Parathyroid adenoma (tissue), 2 donors: ENCODE data around the gene PPARD.

Source experiments
- H2AFZ ChIP-seq: fragments of 300-600 bp; sonication (generic); one replicate; pipeline ENCODE4 v1.7.0; 2017; ENCODE audit warnings: antibody characterized with exemption, mild to moderate bottlenecking
- H3K27ac ChIP-seq: fragments of 300-600 bp; sonication (generic); one replicate; pipeline ENCODE4 v1.7.0; 2017
- H3K27me3 ChIP-seq: fragments of 300-600 bp; sonication (generic); one replicate; pipeline ENCODE4 v1.7.0; 2017; ENCODE audit warnings: low read length; ENCODE audit not compliant: control insufficient read depth, insufficient read depth
- H3K36me3 ChIP-seq: fragments of 300-600 bp; sonication (generic); one replicate; pipeline ENCODE4 v1.7.0; 2017; ENCODE audit warnings: low read length; ENCODE audit not compliant: control insufficient read depth, insufficient read depth
- H3K4me1 ChIP-seq: fragments of 300-600 bp; sonication (generic); one replicate; pipeline ENCODE4 v1.7.0; 2017; ENCODE audit warnings: control low read depth
- H3K4me2 ChIP-seq: fragments of 300-600 bp; sonication (generic); one replicate; pipeline ENCODE4 v1.7.0; 2017; ENCODE audit warnings: low read length
- H3K4me3 ChIP-seq: fragments of 300-600 bp; sonication (generic); one replicate; pipeline ENCODE4 v1.7.0; 2017; ENCODE audit warnings: low read depth, low read length
- H3K79me2 ChIP-seq: fragments of 300-600 bp; sonication (generic); one replicate; pipeline ENCODE4 v1.7.0; 2017; ENCODE audit warnings: control low read depth
- H3K9ac ChIP-seq: fragments of 300-600 bp; sonication (generic); one replicate; pipeline ENCODE4 v1.7.0; 2017; ENCODE audit warnings: mild to moderate bottlenecking
- H3K9me3 ChIP-seq: fragments of 300-600 bp; sonication (generic); one replicate; pipeline ENCODE4 v1.7.0; 2017; ENCODE audit warnings: low read length; ENCODE audit not compliant: control insufficient read depth
- TF ChIP-seq, protein P1 (sequence below): fragments of 300-600 bp; sonication (generic); IDR thresholded peaks from one replicate; pipeline ENCODE4 v1.7.0; 2017; ENCODE audit warnings: antibody characterized with exemption, mild to moderate bottlenecking
- donor health status: primary hyperparathyroidism.

PPARD gene

DNA sequence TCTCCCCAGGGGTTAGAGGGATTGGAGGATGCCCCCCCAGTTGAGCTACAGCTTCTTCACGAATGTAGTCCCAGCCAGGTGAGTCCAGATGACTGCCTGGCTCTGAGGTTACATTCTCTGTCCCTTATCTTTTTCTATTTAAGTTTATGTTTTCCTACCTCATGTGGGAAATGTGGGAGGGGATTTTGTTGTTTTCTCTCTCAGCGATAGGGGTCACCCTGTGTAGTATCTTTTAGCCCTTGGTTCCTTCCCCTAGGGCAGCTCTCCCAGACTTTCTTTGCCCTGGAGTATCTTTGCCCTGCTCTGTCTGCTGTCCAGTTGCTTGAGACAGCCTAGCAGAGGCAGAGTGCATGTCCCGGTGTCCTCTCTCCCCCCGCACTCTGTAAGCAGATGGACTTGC lies 115.5 kb downstream of the PPARD start:
- H3K27ac ChIP-seq, result no peak overlapping the region
- H3K4me3 ChIP-seq, result no peak overlapping the region
- H3K79me2 ChIP-seq, result no peaks in the 10 kb centered on the region
- no peaks in the 10 kb centered on the region for H3K36me3 ChIP-seq
- TF ChIP-seq, protein P1, sequence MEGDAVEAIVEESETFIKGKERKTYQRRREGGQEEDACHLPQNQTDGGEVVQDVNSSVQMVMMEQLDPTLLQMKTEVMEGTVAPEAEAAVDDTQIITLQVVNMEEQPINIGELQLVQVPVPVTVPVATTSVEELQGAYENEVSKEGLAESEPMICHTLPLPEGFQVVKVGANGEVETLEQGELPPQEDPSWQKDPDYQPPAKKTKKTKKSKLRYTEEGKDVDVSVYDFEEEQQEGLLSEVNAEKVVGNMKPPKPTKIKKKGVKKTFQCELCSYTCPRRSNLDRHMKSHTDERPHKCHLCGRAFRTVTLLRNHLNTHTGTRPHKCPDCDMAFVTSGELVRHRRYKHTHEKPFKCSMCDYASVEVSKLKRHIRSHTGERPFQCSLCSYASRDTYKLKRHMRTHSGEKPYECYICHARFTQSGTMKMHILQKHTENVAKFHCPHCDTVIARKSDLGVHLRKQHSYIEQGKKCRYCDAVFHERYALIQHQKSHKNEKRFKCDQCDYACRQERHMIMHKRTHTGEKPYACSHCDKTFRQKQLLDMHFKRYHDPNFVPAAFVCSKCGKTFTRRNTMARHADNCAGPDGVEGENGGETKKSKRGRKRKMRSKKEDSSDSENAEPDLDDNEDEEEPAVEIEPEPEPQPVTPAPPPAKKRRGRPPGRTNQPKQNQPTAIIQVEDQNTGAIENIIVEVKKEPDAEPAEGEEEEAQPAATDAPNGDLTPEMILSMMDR, result no peak
- peaks cover 13% of the 10 kb centered on the region for H3K4me1 ChIP-seq
- no peak overlapping the region for H3K9ac ChIP-seq
- no peaks in the 10 kb centered on the region for H3K9me3 ChIP-seq
- no peak overlapping the region for H2AFZ ChIP-seq
- no peaks in the 10 kb centered on the region for H3K27me3 ChIP-seq
- H3K4me2 ChIP-seq, result no peak overlapping the region

DNA sequence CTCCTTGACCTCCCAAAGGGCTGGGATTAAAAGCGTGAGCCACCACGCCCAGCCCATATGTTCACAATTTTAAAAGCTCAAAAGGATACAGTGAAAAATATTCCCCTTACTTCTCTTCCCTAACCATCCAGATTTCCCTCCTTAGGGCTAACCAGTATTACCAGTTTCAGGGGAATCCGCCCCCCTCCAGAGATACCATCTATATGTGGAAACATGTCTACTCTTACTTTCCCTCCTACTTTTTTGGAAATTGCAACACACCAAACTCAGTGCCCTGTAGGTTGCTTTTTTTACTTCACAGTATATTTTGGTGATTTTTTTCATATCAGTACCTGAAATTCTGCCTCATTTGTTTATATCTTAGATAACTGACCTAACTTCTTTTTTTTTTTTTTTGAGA lies 118.9 kb downstream of the PPARD start:
- no peak overlapping the region for H3K27ac ChIP-seq
- H2AFZ ChIP-seq, result no peak overlapping the region
- TF ChIP-seq, protein P1, result no peak
- H3K4me1 ChIP-seq, result no peaks in the 10 kb centered on the region
- no peaks in the 10 kb centered on the region for H3K36me3 ChIP-seq
- H3K79me2 ChIP-seq, result no peaks in the 10 kb centered on the region
- H3K27me3 ChIP-seq, result no peaks in the 10 kb centered on the region
- H3K4me2 ChIP-seq, result no peak overlapping the region
- no peak overlapping the region for H3K4me3 ChIP-seq
- H3K9ac ChIP-seq, result no peak overlapping the region
- H3K9me3 ChIP-seq, result no peaks in the 10 kb centered on the region

DNA sequence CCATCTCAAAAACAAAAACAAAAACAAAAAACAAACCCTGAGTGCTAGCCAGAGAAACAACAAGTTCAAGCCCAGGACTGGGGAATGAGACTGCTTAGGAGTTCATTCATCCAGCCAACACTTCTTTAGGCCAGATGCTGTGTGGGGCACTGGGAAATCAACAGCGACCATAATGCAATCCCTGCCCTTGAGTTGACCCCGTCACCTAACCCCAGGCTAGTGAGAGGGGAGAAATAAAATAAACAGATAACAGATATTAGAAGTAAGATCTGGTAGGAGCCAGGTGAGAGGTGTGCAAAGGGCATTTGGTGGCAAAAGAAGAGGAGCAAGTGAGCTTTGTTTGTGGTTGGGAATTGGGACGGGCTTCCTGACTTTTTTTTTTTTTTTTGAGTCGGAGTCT lies 120.9 kb downstream of the PPARD start:
- H3K9ac ChIP-seq, result no peak overlapping the region

DNA sequence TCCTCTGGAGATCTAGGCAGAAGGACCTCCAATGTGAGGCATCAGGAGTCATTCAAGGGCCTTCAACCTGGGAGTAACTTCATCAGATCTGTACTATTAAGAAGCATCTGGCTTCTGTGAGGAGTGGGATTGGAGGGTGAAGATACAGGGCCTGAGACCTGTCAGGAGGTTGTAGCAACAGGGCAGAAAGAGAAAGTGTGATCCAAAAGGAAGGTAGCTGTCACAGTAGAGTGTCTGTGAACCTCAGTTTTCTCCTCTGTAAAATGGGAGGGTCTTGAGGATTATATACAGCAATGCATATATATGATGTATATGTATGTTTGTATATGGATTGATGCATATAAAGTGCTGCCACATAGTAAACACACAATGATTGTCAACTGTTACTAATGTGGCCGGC lies 123.3 kb downstream of the PPARD start:
- Histone ChIP-seq H3K4me3 (no peak overlapping the region), H3K4me2 (no peak overlapping the region), H3K27ac (no peak overlapping the region), H3K27me3 (no peaks in the 10 kb centered on the region), H3K9ac (no peak overlapping the region), H3K9me3 (no peaks in the 10 kb centered on the region), H3K79me2 (no peaks in the 10 kb centered on the region), H2AFZ (no peak overlapping the region), H3K36me3 (no peaks in the 10 kb centered on the region), H3K4me1 (peaks cover 15% of the 10 kb centered on the region)
- TF ChIP-seq, protein P1, result no peak

More for the DNA sequence above, 120.9 kb downstream of the PPARD start:
- H3K4me3 ChIP-seq, result no peak overlapping the region
- H3K27ac ChIP-seq, result no peak overlapping the region
- TF ChIP-seq, protein P1, result no peak
- H2AFZ ChIP-seq, result no peak overlapping the region
- no peak overlapping the region for H3K4me2 ChIP-seq
- H3K79me2 ChIP-seq, result no peaks in the 10 kb centered on the region
- peaks cover 7% of the 10 kb centered on the region for H3K4me1 ChIP-seq
- no peaks in the 10 kb centered on the region for H3K27me3 ChIP-seq
- no peaks in the 10 kb centered on the region for H3K9me3 ChIP-seq
- no peaks in the 10 kb centered on the region for H3K36me3 ChIP-seq

DNA sequence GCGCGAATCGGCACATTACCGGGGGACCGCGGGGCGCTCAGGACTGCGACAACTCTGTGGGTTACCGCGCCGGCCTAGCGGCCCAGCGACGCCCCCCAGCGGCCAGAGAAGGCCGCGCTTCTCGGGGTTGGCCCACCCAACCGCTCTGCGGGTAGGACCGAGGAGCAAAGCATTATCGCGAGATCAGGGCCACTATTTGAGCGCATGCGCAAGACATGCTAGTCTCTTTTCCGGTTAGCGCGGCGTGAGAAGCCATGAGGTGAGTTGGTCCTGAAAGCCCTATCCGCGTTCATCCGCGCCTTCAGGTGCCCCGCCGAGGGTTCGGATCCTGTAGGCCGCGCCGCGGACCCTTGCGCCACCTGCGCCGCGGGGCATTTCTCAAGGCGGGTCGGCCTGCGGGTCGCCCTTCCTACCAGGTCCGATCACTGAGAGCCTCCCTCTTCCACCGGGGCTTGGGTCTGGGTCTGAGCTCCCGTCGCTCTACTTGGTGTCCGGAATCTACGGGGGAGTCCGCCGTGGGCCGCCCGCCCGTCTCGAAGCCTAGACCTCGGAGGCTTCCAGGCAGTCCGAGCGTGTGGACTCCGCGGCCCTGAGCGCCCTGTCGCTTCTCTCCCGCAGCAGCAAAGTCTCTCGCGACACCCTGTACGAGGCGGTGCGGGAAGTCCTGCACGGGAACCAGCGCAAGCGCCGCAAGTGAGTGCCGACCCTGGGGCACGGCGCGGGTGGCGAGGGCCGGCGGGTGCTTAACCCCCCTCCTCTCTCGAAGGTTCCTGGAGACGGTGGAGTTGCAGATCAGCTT lies 126.0 kb downstream of the PPARD start, which contains the start of gene RPL10A:
Gene RPL10A, plus strand, starts transcription at position 221 of the 799 bp plus-strand sequence. Its CDS starts 34 bp downstream, at position 255.
- TF ChIP-seq, protein P1, result peak; percentile 96
- peak within 1 kb of the TSS; percentile 97 for H3K4me3 ChIP-seq
- H3K79me2 ChIP-seq, result no peaks in the 10 kb centered on the region
- H3K36me3 ChIP-seq, result no peaks in the 10 kb centered on the region
- no peaks in the 10 kb centered on the region for H3K27me3 ChIP-seq
- no peaks in the 10 kb centered on the region for H3K9me3 ChIP-seq
- H3K9ac ChIP-seq, result peak within 1 kb of the TSS; percentile 77
- peak within 1 kb of the TSS; percentile 98 for H3K4me2 ChIP-seq
- peak within 1 kb of the TSS; percentile 83 for H3K27ac ChIP-seq
- H2AFZ ChIP-seq, result peak within 1 kb of the TSS; percentile 99
- peaks cover 15% of the 10 kb centered on the region for H3K4me1 ChIP-seq
